ENCODE results near the gene RTF1.

Gene RTF1

GRCh38 chr15:41513506-41514227 lies 96.8 kb downstream of the RTF1 start, which contains the start of gene LTK (continued):
- TF ChIP-seq ZBTB44 (tag by site-specific recombination; IDR thresholded peaks at IDR 0.05) (no peak), ZNF426 (tag by site-specific recombination; IDR thresholded peaks at IDR 0.05) (no peak), ZNF423 (tag by site-specific recombination; IDR thresholded peaks at IDR 0.05) (peak; percentile 81)

GRCh38 chr15:41517895-41518449 lies 101.1 kb downstream of the RTF1 start:
- H3K27ac ChIP-seq (ENCODE audit: extremely low read depth, low read depth, low read length): no peak overlapping the region
- peaks cover 0 to 32% of the 10 kb centered on the region in 2 experiments; a peak in 1 of 3 replicates for H3K36me3 ChIP-seq (ENCODE audit: control insufficient read depth in 2 of 2, insufficient read depth in 1 of 2, low read length in 2 of 2)
- TF ChIP-seq ZNF501 (tag by site-specific recombination; IDR thresholded peaks at IDR 0.05) (no peak), ZNF792 (tag by site-specific recombination; IDR thresholded peaks at IDR 0.05) (no peak), ZNF121 (tag by site-specific recombination; IDR thresholded peaks at IDR 0.05) (no peak), SP2 (tag by site-specific recombination; IDR thresholded peaks at IDR 0.05) (no peak), AEBP2 (tag by site-specific recombination; IDR thresholded peaks at IDR 0.05; ENCODE audit: borderline replicate concordance) (no peak), OVOL3 (tag by site-specific recombination; IDR thresholded peaks at IDR 0.05) (no peak), ZNF2 (tag by site-specific recombination; IDR thresholded peaks at IDR 0.05) (no peak), ZNF585B (tag by site-specific recombination; IDR thresholded peaks at IDR 0.05) (no peak), ZNF645 (tag by site-specific recombination; IDR thresholded peaks at IDR 0.05) (no peak), ZNF654 (tag by site-specific recombination; IDR thresholded peaks at IDR 0.05; ENCODE audit: low read depth) (no peak), ZNF843 (tag by site-specific recombination; IDR thresholded peaks at IDR 0.05) (no peak), KLF8 (tag by site-specific recombination; IDR thresholded peaks at IDR 0.05) (no peak), ZNF639 (tag by site-specific recombination; IDR thresholded peaks at IDR 0.05) (no peak), TRIM28 (IDR thresholded peaks at IDR 0.05; ENCODE audit: borderline replicate concordance, low read length) (no peak), ZNF785 (tag by site-specific recombination; IDR thresholded peaks at IDR 0.05) (no peak), HOXC10 (CRISPR knock-in tag; IDR thresholded peaks at IDR 0.05) (no peak), ZNF514 (tag by site-specific recombination; IDR thresholded peaks at IDR 0.05) (no peak), ZNF266 (tag by site-specific recombination; IDR thresholded peaks at IDR 0.05; ENCODE audit: low read depth) (no peak), ZNF214 (tag by site-specific recombination; IDR thresholded peaks at IDR 0.05; ENCODE audit: borderline replicate concordance) (no peak), ZNF544 (tag by site-specific recombination; IDR thresholded peaks at IDR 0.05) (no peak)
- no peaks in the 10 kb centered on the region for H3K9me3 ChIP-seq (ENCODE audit: control insufficient read depth, insufficient read depth, low read depth, low read length)
- CTCF ChIA-PET: interaction anchor here (0.6 to 0.9 kb wide), 3 partner anchors 58 to 686 kb away, joined by 3 to 4 read pairs (median 3); no protein-coding TSS in a partner anchor
- POLR2A ChIA-PET: interaction anchor here (0.6 kb wide), 1 partner anchor 23 kb away, joined by 3 read pairs; no protein-coding TSS in a partner anchor
- H3K4me1 ChIP-seq (ENCODE audit: control insufficient read depth, insufficient read depth, low read length): no peaks in the 10 kb centered on the region
- no peak overlapping the region for H3K4me3 ChIP-seq (ENCODE audit: low read depth, low read length)

Measured in HEK293 (cell line).